HFFc6 (cell line): ENCODE data around the gene PLXNA4. TPM values are rescaled to one million over a fixed set of nuclear protein-coding genes. Genes with fewer than 3 reads are reported as not detected.

Source experiments
- DNase-seq: peaks from one replicate; pipeline ENCODE4 v3.0.0-alpha.2; 2018
- H3K27ac Mint-ChIP-seq: 2 replicates; pipeline ENCODE4 v1.8.0; 2020; ENCODE audit warnings: mild to moderate bottlenecking, mixed read lengths
- H3K27me3 Mint-ChIP-seq: 2 replicates; pipeline ENCODE4 v1.8.0; 2021; ENCODE audit warnings: mild to moderate bottlenecking, moderate library complexity, mixed read lengths; ENCODE audit not compliant: insufficient read depth
- H3K36me3 Mint-ChIP-seq: 2 replicates; pipeline ENCODE4 v1.8.0; 2021; ENCODE audit warnings: low read depth, mixed read lengths
- H3K4me1 Mint-ChIP-seq: 2 replicates; pipeline ENCODE4 v1.8.0; 2020; ENCODE audit warnings: low read depth, mixed read lengths
- H3K4me3 Mint-ChIP-seq: 2 replicates; pipeline ENCODE4 v1.8.0; 2020; ENCODE audit warnings: mild to moderate bottlenecking, moderate library complexity, mixed read lengths
- H3K9me3 Mint-ChIP-seq: 2 replicates; pipeline ENCODE4 v1.8.0; 2020; ENCODE audit warnings: mild to moderate bottlenecking, mixed read lengths
- CTCF ChIP-seq: fragments of 200-600 bp; sonication (generic); IDR thresholded peaks from 2 replicates; pipeline ENCODE4 v1.5.0; 2021; ENCODE audit warnings: antibody characterized with exemption, mild to moderate bottlenecking
- total RNA-seq, 6 experiments: library from RNA; stranded (reverse); fragmentation: NEBNext Ultra II Directional; extraction: Animal tissue kit (Norgen Biotek cat#: 25700); gene quantifications; 2 replicates in 1 of 6; 3 replicates in 5 of 6; pipeline ENCODE4 v1.2.3, GENCODE V29; 2021

PLXNA4 gene
- total RNA-seq, 6 experiments from 2014 or later, result 0.02 to 0.14 (median 0.05) TPM; not detected in 2

- Mint-ChIP-seq H3K27ac (no peak overlapping the region), H3K4me1 (peaks cover 29% of the 10 kb centered on the region; the same call in 1 of the 2 replicates), H3K36me3 (no peaks in the 10 kb centered on the region), H3K27me3 (peaks cover 15% of the 10 kb centered on the region), H3K4me3 (no peak overlapping the region), H3K9me3 (no peaks in the 10 kb centered on the region)
- DNase-seq, result no peak
- no peak for TF ChIP-seq CTCF
These were observed 110.8 kb downstream of the PLXNA4 start for GRCh38 chr7:132465516-132465915.

- Mint-ChIP-seq H3K27me3 (peaks cover 15% of the 10 kb centered on the region), H3K4me3 (no peak overlapping the region), H3K9me3 (no peaks in the 10 kb centered on the region), H3K36me3 (no peaks in the 10 kb centered on the region), H3K27ac (no peak overlapping the region), H3K4me1 (peaks cover 26% of the 10 kb centered on the region; the same call in 1 of the 2 replicates)
- no peak for TF ChIP-seq CTCF
- DNase-seq, result peak; percentile 33
These were observed 111.5 kb downstream of the PLXNA4 start for GRCh38 chr7:132464740-132465139.

DNA sequence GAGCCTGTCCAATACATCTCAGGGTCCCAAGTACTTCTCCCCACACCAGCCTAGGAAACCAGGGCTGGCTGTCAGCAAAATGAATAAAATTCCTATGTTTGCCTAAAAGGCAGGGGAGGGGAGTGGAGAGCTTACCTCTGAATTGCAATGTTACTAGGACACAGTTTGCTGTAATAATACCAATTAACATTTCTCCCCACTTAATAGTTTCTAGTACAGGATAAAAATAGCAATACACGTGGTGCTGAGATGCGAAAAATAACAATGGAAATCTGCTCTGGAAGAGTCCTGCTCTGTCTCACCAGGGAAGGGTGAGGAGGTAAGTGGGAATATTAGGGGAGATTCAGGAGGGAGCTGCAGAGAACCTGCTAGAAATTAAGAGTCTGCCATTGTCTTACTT, 112.3 kb downstream of the PLXNA4 start:
- peaks cover 18% of the 10 kb centered on the region; the same call in 1 of the 2 replicates for H3K4me1 Mint-ChIP-seq
- peaks cover 19% of the 10 kb centered on the region for H3K27me3 Mint-ChIP-seq
- no peak overlapping the region for H3K27ac Mint-ChIP-seq
- no peak for DNase-seq
- no peak for TF ChIP-seq CTCF
- no peaks in the 10 kb centered on the region for H3K36me3 Mint-ChIP-seq
- H3K4me3 Mint-ChIP-seq, result no peak overlapping the region
- H3K9me3 Mint-ChIP-seq, result no peaks in the 10 kb centered on the region

DNA sequence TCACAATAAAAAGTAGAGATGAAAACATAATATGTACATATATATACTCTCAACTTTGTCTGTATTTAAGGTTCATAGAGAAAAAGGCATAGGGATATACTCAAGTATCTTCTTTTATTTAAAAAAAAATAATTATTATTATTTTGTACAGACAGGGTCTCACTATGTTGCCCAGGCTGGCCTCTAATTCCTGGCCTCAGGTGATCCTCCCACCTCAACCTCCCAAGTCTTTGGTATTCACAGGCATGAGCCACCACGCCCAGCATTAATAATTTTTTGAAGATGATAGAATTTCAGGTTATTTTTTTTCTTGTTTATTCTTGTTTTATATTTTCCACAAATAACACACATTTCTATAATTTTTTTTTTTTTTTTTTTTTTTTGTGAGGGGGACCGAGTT, 113.8 kb downstream of the PLXNA4 start:
- H3K9me3 Mint-ChIP-seq, result no peaks in the 10 kb centered on the region
- H3K36me3 Mint-ChIP-seq, result no peaks in the 10 kb centered on the region
- H3K27me3 Mint-ChIP-seq, result peaks cover 17% of the 10 kb centered on the region
- no peak for TF ChIP-seq CTCF
- DNase-seq, result no peak
- H3K4me3 Mint-ChIP-seq, result no peak overlapping the region
- no peak overlapping the region for H3K27ac Mint-ChIP-seq
- H3K4me1 Mint-ChIP-seq, result peaks cover 14% of the 10 kb centered on the region; the same call in 1 of the 2 replicates

GRCh38 chr7:132461032-132461592, 115.2 kb downstream of the PLXNA4 start:
- no peaks in the 10 kb centered on the region for H3K9me3 Mint-ChIP-seq
- peaks cover 14% of the 10 kb centered on the region; the same call in 1 of the 2 replicates for H3K4me1 Mint-ChIP-seq

More at GRCh38 chr7:132461032-132461592, 115.2 kb downstream of the PLXNA4 start:
- DNase-seq, result no peak
- Mint-ChIP-seq H3K27ac (no peak overlapping the region), H3K4me3 (no peak overlapping the region), H3K36me3 (no peaks in the 10 kb centered on the region), H3K27me3 (peaks cover 19% of the 10 kb centered on the region)
- no peak for TF ChIP-seq CTCF
